IMR-90 (cell line): Measurements from ENCODE around the gene ZBED4. TPM values are rescaled to one million over a fixed set of nuclear protein-coding genes. Genes with fewer than 3 reads are reported as not detected.

Experiments
- ATAC-seq: fragments of 200-7000 bp; cut with Tn5 transposase; 2 replicates; pipeline ENCODE4 v1.9.1; 2020; ENCODE audit warnings: low read depth, mild to moderate bottlenecking, moderate library complexity
- BruUV-seq: library from RNA; stranded (reverse); fragments of 400-500 nt; replicated peaks from 2 replicates; lab custom pipeline; 2021; lab: Mats Ljungman, UMichigan
- CTCF ChIA-PET: fragments of 300-600 bp; formaldehyde crosslinking; extraction: SDS; loops from one replicate; lab custom pipeline; 2021; ENCODE audit warnings: antibody characterized with exemption; lab: Yijun Ruan, JAX
- POLR2A ChIA-PET: fragments of 300-600 bp; sonication (Branson Sonifier 250); formaldehyde crosslinking; loops from one replicate; lab custom pipeline; 2022; ENCODE audit warnings: antibody characterized with exemption; ENCODE audit not compliant: unreplicated experiment; lab: Charles Lee
- DNase-seq: peaks from one replicate; pipeline ENCODE4 v3.0.0; 2013
- H2AFZ ChIP-seq: replicated peaks from 2 replicates; pipeline ENCODE3; 2013; ENCODE audit warnings: low read length, mild to moderate bottlenecking; ENCODE audit not compliant: poor library complexity
- H2AK5ac ChIP-seq: 2 replicates; pipeline ENCODE4 v1.6.1; 2013; ENCODE audit warnings: low read depth, low read length, inconsistent platforms
- H2AK9ac ChIP-seq: replicated peaks from 2 replicates; pipeline ENCODE3; 2013; ENCODE audit warnings: mild to moderate bottlenecking, low read depth, low read length, moderate library complexity; ENCODE audit not compliant: poor library complexity
- H2BK120ac ChIP-seq: 2 replicates; pipeline ENCODE4 v1.6.1; 2013; ENCODE audit warnings: low read depth, low read length, inconsistent platforms
- H2BK15ac ChIP-seq: 3 replicates; pipeline ENCODE4 v1.6.1; 2013; ENCODE audit warnings: low read depth, low read length, inconsistent platforms
- H2BK20ac ChIP-seq: 2 replicates; pipeline ENCODE4 v1.6.1; 2013; ENCODE audit warnings: low read depth, mild to moderate bottlenecking, inconsistent platforms, low read length, moderate library complexity
- H2BK5ac ChIP-seq: 2 replicates; pipeline ENCODE4 v1.6.1; 2013; ENCODE audit warnings: mild to moderate bottlenecking, low read depth, low read length, inconsistent platforms; ENCODE audit not compliant: poor library complexity, severe bottlenecking
- H3K14ac ChIP-seq: replicated peaks from 2 replicates; pipeline ENCODE4 v1.6.1; 2013; ENCODE audit warnings: low read depth, low read length, inconsistent platforms
- H3K18ac ChIP-seq: 2 replicates; pipeline ENCODE4 v1.6.1; 2013; ENCODE audit warnings: low read depth, low read length, control low read depth
- H3K23ac ChIP-seq: 2 replicates; pipeline ENCODE4 v1.6.1; 2013; ENCODE audit warnings: low read depth, low read length, inconsistent platforms
- H3K27ac ChIP-seq: 2 replicates; pipeline ENCODE4 v1.5.1; 2013; ENCODE audit warnings: mild to moderate bottlenecking, control low read depth, low read length; ENCODE audit not compliant: insufficient read depth
- H3K27me3 ChIP-seq: 2 replicates; pipeline ENCODE4 v1.6.1; 2013; ENCODE audit warnings: low read length; ENCODE audit not compliant: control insufficient read depth, insufficient read depth
- H3K36me3 ChIP-seq: 2 replicates; pipeline ENCODE4 v1.6.1; 2013; ENCODE audit warnings: low read length, mixed read lengths; ENCODE audit not compliant: control insufficient read depth, insufficient read depth
- H3K4ac ChIP-seq: 2 replicates; pipeline ENCODE4 v1.6.1; 2013; ENCODE audit warnings: low read depth, low read length, inconsistent platforms
- H3K4me1 ChIP-seq: 2 replicates; pipeline ENCODE4 v1.6.1; 2013; ENCODE audit warnings: low read length, mixed read lengths; ENCODE audit not compliant: control insufficient read depth, insufficient read depth
- H3K4me2 ChIP-seq: 2 replicates; pipeline ENCODE4 v1.6.1; 2013; ENCODE audit warnings: low read depth, mild to moderate bottlenecking, control low read depth, low read length, moderate library complexity
- H3K4me3 ChIP-seq: 2 replicates; pipeline ENCODE4 v1.5.1; 2013; ENCODE audit warnings: low read depth, mild to moderate bottlenecking, control low read depth, low read length, moderate library complexity; ENCODE audit not compliant: insufficient read depth
- H3K56ac ChIP-seq: 2 replicates; pipeline ENCODE4 v1.6.1; 2013; ENCODE audit warnings: low read length, inconsistent platforms; ENCODE audit not compliant: insufficient read depth; ENCODE audit errors: extremely low read depth
- H3K79me1 ChIP-seq, 2 experiments: 2 replicates each; pipeline ENCODE4 v1.6.1; 2013; ENCODE audit warnings: low read length in 2 of 2, inconsistent platforms in 1 of 2, low read depth in 1 of 2
- H3K9ac ChIP-seq: 2 replicates; pipeline ENCODE4 v1.6.1; 2013; ENCODE audit warnings: low read depth, low read length, control low read depth
- H3K9me1 ChIP-seq: 2 replicates; pipeline ENCODE4 v1.6.1; 2013; ENCODE audit warnings: low read length, inconsistent platforms; ENCODE audit not compliant: insufficient read depth
- H3K9me3 ChIP-seq: 2 replicates; pipeline ENCODE4 v1.6.1; 2013; ENCODE audit warnings: low read length; ENCODE audit not compliant: control insufficient read depth, insufficient read depth
- H4K20me1 ChIP-seq: 2 replicates; pipeline ENCODE4 v1.6.1; 2013; ENCODE audit warnings: low read length, inconsistent platforms; ENCODE audit not compliant: insufficient read depth
- H4K5ac ChIP-seq: 2 replicates; pipeline ENCODE4 v1.6.1; 2013; ENCODE audit warnings: mild to moderate bottlenecking, low read depth, low read length, control low read depth
- H4K8ac ChIP-seq, 2 experiments: 2 replicates each; pipeline ENCODE4 v1.6.1; 2013; ENCODE audit warnings: low read depth in 2 of 2, low read length in 2 of 2, control low read depth in 1 of 2, inconsistent platforms in 1 of 2
- H4K91ac ChIP-seq: 2 replicates; pipeline ENCODE4 v1.6.1; 2013; ENCODE audit warnings: low read depth, low read length, inconsistent platforms; ENCODE audit not compliant: insufficient read depth
- BHLHE40 ChIP-seq: fragments of 150-350 bp; IDR thresholded peaks from 2 replicates; pipeline ENCODE4 v1.6.1; 2016; ENCODE audit warnings: mild to moderate bottlenecking, low read depth, low read length
- ELK1 ChIP-seq: fragments of 150-350 bp; IDR thresholded peaks from 2 replicates; pipeline ENCODE4 v1.6.1; 2016; ENCODE audit warnings: low read depth, mild to moderate bottlenecking, low read length, moderate library complexity, borderline replicate concordance
- MAFK ChIP-seq: IDR thresholded peaks from 2 replicates; pipeline ENCODE4 v1.6.1; 2012; ENCODE audit warnings: low read depth, low read length, improper control_type of control experiment
- MAZ ChIP-seq: IDR thresholded peaks from 2 replicates; pipeline ENCODE4 v1.6.1; 2012; ENCODE audit warnings: low read depth, mild to moderate bottlenecking, low read length, improper control_type of control experiment, moderate library complexity, borderline replicate concordance
- POLR2A ChIP-seq: IDR thresholded peaks from 2 replicates; pipeline ENCODE4 v1.6.1; 2012; ENCODE audit warnings: mild to moderate bottlenecking, low read depth, low read length
- RAD21 ChIP-seq: IDR thresholded peaks from 2 replicates; pipeline ENCODE4 v1.6.1; 2012; ENCODE audit warnings: low read length, improper control_type of control experiment
- RCOR1 ChIP-seq: IDR thresholded peaks from 2 replicates; pipeline ENCODE4 v1.6.1; 2012; ENCODE audit warnings: mild to moderate bottlenecking, low read length, improper control_type of control experiment; ENCODE audit not compliant: insufficient replicate concordance
- USF2 ChIP-seq: fragments of 150-350 bp; IDR thresholded peaks from 2 replicates; pipeline ENCODE4 v1.6.1; 2017; ENCODE audit warnings: mild to moderate bottlenecking, antibody characterized with exemption, low read length, low read depth
- WGBS, 2 experiments: methylation state at CpG; one replicate each; pipeline versions ENCODE4 v1.1.5 to v1.1.7; 2013; ENCODE audit warnings: missing lambda C conversion rate in 2 of 2; ENCODE audit not compliant: insufficient read length in 1 of 2; ENCODE audit errors: extremely low coverage in 2 of 2; 5-methylcytosine and 5-hydroxymethylcytosine counted together
- dilution Hi-C: fragments of 300-500 bp; cut with HindIII; formaldehyde crosslinking; loops from one replicate; pipeline ENCODE4 v1.14.3; 2018; ENCODE audit warnings: low sequenced_read_pairs; ENCODE audit not compliant: unreplicated experiment
- in situ Hi-C: fragments of 300-500 bp; cut with MboI; formaldehyde crosslinking; loops from 3 replicates; pipeline ENCODE4 v1.14.3; 2019; ENCODE audit warnings: low sequenced_read_pairs, inconsistent platforms, mixed read lengths
- intact Hi-C: fragments of 100-400 bp; cut with micrococcal nuclease; formaldehyde crosslinking; loops from 2 replicates; pipeline ENCODE4 v1.10.0; 2022
- polyA plus RNA-seq, 3 experiments: library from polyadenylated mRNA; depleted of rRNA; stranded (reverse); fragments of >200 nt; gene quantifications; 2 replicates each; pipeline ENCODE4 v1.2.3, GENCODE V29; 2012; ENCODE audit warnings: low replicate concordance in 1 of 3
- total RNA-seq: library from RNA; depleted of rRNA; stranded (reverse); fragments of >200 nt; gene quantifications from 2 replicates; pipeline ENCODE4 v1.2.3, GENCODE V29; 2012

The ZBED4 gene
- total and polyA plus RNA-seq, 2 of the 4 experiments (the other 2 are of a cell fraction) = 9.3 to 10.5 TPM

- Histone ChIP-seq H3K14ac (no peak overlapping the region), H2BK120ac (no peak overlapping the region), H3K56ac (no peak overlapping the region), H3K4me2 (no peak overlapping the region), H4K8ac (no peak overlapping the region), H3K4me3 (no peak overlapping the region), H3K23ac (no peak overlapping the region), H2AFZ (no peak overlapping the region), H3K9me1 (0 out of 2 replicates have a peak, but pooled peaks cover 5% of the 10 kb centered on the region), H3K9ac (no peak overlapping the region), H3K27me3 (no peaks in the 10 kb centered on the region), H2BK20ac (no peak overlapping the region), H3K4me1 (no peaks in the 10 kb centered on the region), H3K27ac (no peak overlapping the region), H3K79me1 (peaks cover 18 to 65% of the 10 kb centered on the region in 2 experiments), H3K36me3 (peaks cover 10% of the 10 kb centered on the region), H2BK5ac (no peak overlapping the region), H2AK5ac (no peak overlapping the region), H4K91ac (no peak overlapping the region), H3K4ac (no peak overlapping the region), H2BK15ac (no peak overlapping the region), H4K5ac (no peak overlapping the region), H3K9me3 (peaks cover 10% of the 10 kb centered on the region), H3K18ac (no peak overlapping the region), H2AK9ac (no peak overlapping the region), H4K20me1 (peaks cover 56% of the 10 kb centered on the region)
- WGBS, 2 experiments = 100% methylated on average over 1 of the region's 16 CpGs; no CpG with 5 or more reads in 1 of the 2 experiments
- DNase-seq (no peak), ATAC-seq (no peak)
- in situ Hi-C loops = no loop called here
- CTCF ChIA-PET = no interaction called here
- BruUV-seq = no TSS peak
- intact Hi-C loops = no loop called here
- POLR2A ChIA-PET = no interaction called here
- dilution Hi-C loops = no loop called here
- no peak for TF ChIP-seq ELK1
- TF ChIP-seq BHLHE40 = no peak
- TF ChIP-seq MAFK = no peak
- no peak for TF ChIP-seq MAZ
- no peak for TF ChIP-seq USF2
- TF ChIP-seq POLR2A = no peak
- TF ChIP-seq RCOR1 = no peak
- TF ChIP-seq RAD21 = no peak
These were observed 19.7 kb downstream of the ZBED4 start for GRCh38 chr22:49873228-49873940.
